B cell (primary cell): ENCODE results near the gene CRYGN. TPM values are rescaled to one million over a fixed set of nuclear protein-coding genes. Genes with fewer than 3 reads are reported as not detected.

Experiments
- ATAC-seq: fragments of 200-7000 bp; cut with Tn5 transposase; one replicate; pipeline ENCODE4 v1.10.0; 2021; ENCODE audit warnings: low read depth, mild to moderate bottlenecking, moderate number of reproducible peaks, moderate library complexity
- CTCF ChIA-PET: fragments of 350-600 bp; sonication (Branson Sonifier 250); formaldehyde crosslinking; loops from one replicate; lab custom pipeline; 2021; ENCODE audit warnings: antibody characterized with exemption, inconsistent platforms; lab: Charles Lee
- POLR2A ChIA-PET: fragments of 350-600 bp; sonication (Branson Sonifier 250); formaldehyde crosslinking; loops from one replicate; lab custom pipeline; 2021; ENCODE audit warnings: antibody characterized with exemption; lab: Charles Lee
- DNase-seq: peaks from one replicate; pipeline ENCODE4 v3.0.0; 2013
- H2AFZ ChIP-seq: 2 replicates; pipeline ENCODE4 v1.6.1; 2012; ENCODE audit warnings: mild to moderate bottlenecking, low read depth, low read length; ENCODE audit not compliant: insufficient read depth, poor library complexity, severe bottlenecking
- H3K27ac ChIP-seq, 2 donors: 1 replicate in 1 of 2; 2 replicates in 1 of 2; pipeline ENCODE4 v1.5.1; 2012 to 2013; ENCODE audit warnings: low read length in 2 of 2, mild to moderate bottlenecking in 2 of 2, moderate library complexity in 1 of 2
- H3K27me3 ChIP-seq, 4 experiments: fragments of 200-600 bp in 1 of 4; sonication (generic) in 1 of 4; replicated peaks in 1 of 4; 1 replicate in 2 of 4; 2 replicates in 2 of 4; pipeline versions ENCODE4 v1.6.1 to v1.7.0; 2013 to 2016; ENCODE audit warnings: low read length in 3 of 4, mild to moderate bottlenecking in 2 of 4, mixed read lengths in 1 of 4, moderate library complexity in 1 of 4; ENCODE audit not compliant: insufficient read depth in 4 of 4, control insufficient read depth in 3 of 4; ENCODE audit errors: control extremely low read depth in 1 of 4
- H3K36me3 ChIP-seq, 2 experiments: replicated peaks in 1 of 2; 1 replicate in 1 of 2; 2 replicates in 1 of 2; pipeline versions ENCODE4 v1.6.1 to v1.7.1; 2013; ENCODE audit warnings: low read length in 1 of 2; ENCODE audit not compliant: insufficient read depth in 2 of 2, control insufficient read depth in 1 of 2; ENCODE audit errors: control extremely low read depth in 1 of 2, extremely low read depth in 1 of 2
- H3K4me1 ChIP-seq, 2 donors: fragments of 200-600 bp in 1 of 2; sonication (generic) in 1 of 2; 1 replicate in 1 of 2; 2 replicates in 1 of 2; pipeline versions ENCODE4 v1.5.1 to v1.6.1; 2013 to 2017; ENCODE audit warnings: low read length in 2 of 2; ENCODE audit not compliant: control insufficient read depth in 2 of 2, insufficient read depth in 2 of 2
- H3K4me2 ChIP-seq: replicated peaks from 2 replicates; pipeline ENCODE3; 2012; ENCODE audit warnings: mild to moderate bottlenecking, low read depth, low read length; ENCODE audit not compliant: poor library complexity, severe bottlenecking
- H3K4me3 ChIP-seq, 5 experiments: fragments of 200-600 bp in 1 of 5; sonication (generic) in 1 of 5; 1 replicate in 3 of 5; 2 replicates in 2 of 5; pipeline versions ENCODE4 v1.5.1 to v1.7.0; 2011 to 2016; ENCODE audit warnings: low read length in 4 of 5, mild to moderate bottlenecking in 4 of 5, low read depth in 2 of 5, control low read depth in 1 of 5, moderate library complexity in 1 of 5; ENCODE audit not compliant: insufficient read depth in 1 of 5; ENCODE audit errors: control extremely low read depth in 1 of 5, extremely low read depth in 1 of 5
- H3K79me2 ChIP-seq: fragments of 200-600 bp; sonication (generic); one replicate; pipeline ENCODE4 v1.6.0; 2016; ENCODE audit warnings: low read length; ENCODE audit not compliant: control insufficient read depth, insufficient read depth
- H3K9ac ChIP-seq: fragments of 200-600 bp; sonication (generic); 2 replicates; pipeline ENCODE4 v1.6.1; 2017; ENCODE audit warnings: mild to moderate bottlenecking, low read length, moderate library complexity
- H3K9me3 ChIP-seq, 3 donors: one replicate each; pipeline versions ENCODE4 v1.6.1 to v1.7.1; 2013; ENCODE audit warnings: low read length in 2 of 3; ENCODE audit not compliant: control insufficient read depth in 2 of 3, insufficient read depth in 1 of 3; ENCODE audit errors: control extremely low read depth in 1 of 3
- H4K20me1 ChIP-seq: 2 replicates; pipeline ENCODE4 v1.6.0; 2012; ENCODE audit warnings: mild to moderate bottlenecking, low read length; ENCODE audit not compliant: insufficient read depth, control insufficient read depth, poor library complexity, severe bottlenecking
- H3K27ac Mint-ChIP-seq: one replicate; pipeline ENCODE4 v1.8.0; 2021; ENCODE audit warnings: mixed read lengths
- H3K27me3 Mint-ChIP-seq: one replicate; pipeline ENCODE4 v1.8.0; 2021; ENCODE audit warnings: mixed read lengths
- H3K4me1 Mint-ChIP-seq: one replicate; pipeline ENCODE4 v1.8.0; 2021; ENCODE audit warnings: mixed read lengths
- H3K4me3 Mint-ChIP-seq: one replicate; pipeline ENCODE4 v1.8.0; 2021; ENCODE audit warnings: mixed read lengths
- H3K9me3 Mint-ChIP-seq: one replicate; pipeline ENCODE4 v1.8.0; 2022; ENCODE audit warnings: mixed read lengths; ENCODE audit not compliant: insufficient read depth
- EZH2 ChIP-seq: IDR thresholded peaks from 2 replicates; pipeline ENCODE4 v1.6.1; 2012; ENCODE audit warnings: borderline replicate concordance, low read depth, mild to moderate bottlenecking, moderate library complexity, low read length; ENCODE audit not compliant: insufficient read depth, poor library complexity, severe bottlenecking
- WGBS: methylation state at CpG from one replicate; pipeline ENCODE4 v1.1.5; 2013; ENCODE audit warnings: missing lambda C conversion rate; ENCODE audit not compliant: insufficient coverage; 5-methylcytosine and 5-hydroxymethylcytosine counted together
- intact Hi-C: fragments of 100-400 bp; cut with micrococcal nuclease; formaldehyde crosslinking; loops from one replicate; pipeline ENCODE4 v1.10.0; 2022
- polyA plus RNA-seq: library from polyadenylated mRNA; depleted of rRNA; stranded (reverse); fragments of >200 nt; gene quantifications from 2 replicates; pipeline ENCODE4 v1.2.3, GENCODE V29; 2012
- total RNA-seq, 2 donors: library from RNA; stranded (reverse); fragments of 120-200 nt in 1 of 2; gene quantifications; 1 replicate in 1 of 2; 2 replicates in 1 of 2; pipeline versions ENCODE4 v1.2.3 to v1.2.4, GENCODE V29; 2013 to 2022
- TF ChIP-seq, protein P1 (sequence below): fragments of 200-600 bp; IDR thresholded peaks from one replicate; pipeline ENCODE4 v1.8.0; 2022; ENCODE audit warnings: antibody characterized with exemption, mild to moderate bottlenecking

The CRYGN gene
- total and polyA plus RNA-seq, 2 donors (not counting 1 experiment from before 2014, with no cell fraction given), result not detected

DNA sequence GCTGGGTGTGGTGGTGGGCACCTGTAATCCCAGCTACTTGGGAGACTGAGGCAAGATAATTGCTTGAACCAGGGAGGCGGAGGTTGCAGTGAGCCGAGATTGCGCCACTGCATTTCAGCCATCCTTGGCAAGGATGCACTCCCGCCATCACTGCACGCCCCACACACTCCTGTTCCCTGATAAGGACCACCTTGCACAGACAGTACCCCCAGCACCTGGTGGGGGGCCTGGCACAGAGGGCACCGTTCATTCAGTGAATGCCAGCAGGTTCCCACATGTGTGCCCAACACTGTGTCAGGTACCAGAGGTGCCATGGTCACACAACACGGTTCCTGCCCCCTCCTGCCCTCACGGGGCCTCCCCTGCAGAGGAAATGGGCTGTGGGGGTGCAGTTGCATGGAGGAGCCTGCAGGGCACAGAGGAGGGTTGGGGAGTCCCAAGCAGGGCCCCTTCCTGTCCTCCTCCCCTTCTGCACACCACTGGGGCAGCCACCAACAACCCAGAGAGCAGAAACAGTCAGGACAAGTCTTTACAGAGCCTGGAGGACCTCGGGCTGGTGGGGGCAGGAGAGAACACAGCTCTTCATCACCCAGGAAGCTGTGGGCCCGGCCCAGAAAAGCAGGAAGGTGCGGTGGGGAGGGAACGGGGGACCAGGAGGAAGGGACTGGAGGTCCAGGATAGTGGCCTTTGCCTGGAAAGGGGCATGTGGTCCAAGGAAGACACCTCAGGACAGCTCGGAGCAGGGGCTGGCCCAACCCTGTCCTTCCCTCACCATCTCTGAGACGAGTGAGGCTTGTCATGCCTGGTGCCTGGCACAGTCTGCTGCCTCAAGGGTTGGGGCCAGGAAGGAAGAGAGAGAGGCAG lies 7.1 kb downstream of the CRYGN start:
- H3K4me1 Mint-ChIP-seq, result peaks cover 16% of the 10 kb centered on the region
- intact Hi-C loops, result no loop called here
- H3K4me3 ChIP-seq, result no peak overlapping the region

More for the DNA sequence above, 7.1 kb downstream of the CRYGN start:
- Histone ChIP-seq H3K9ac (no peak overlapping the region), H3K4me1 (peaks cover 19 to 21% of the 10 kb centered on the region in 2 donors), H4K20me1 (no peaks in the 10 kb centered on the region), H3K9me3 (peaks cover 0 to 3% (median 0%) of the 10 kb centered on the region in 3 donors), H2AFZ (peak overlapping the region; percentile 51), H3K79me2 (no peaks in the 10 kb centered on the region), H3K4me2 (peak overlapping the region; percentile 19), H3K27ac (no peak overlapping the region), H3K27me3 (peaks cover 0 to 4% (median 0%) of the 10 kb centered on the region in 4 experiments), H3K36me3 (no peaks in the 10 kb centered on the region)
- no peak overlapping the region for H3K27ac Mint-ChIP-seq
- H3K9me3 Mint-ChIP-seq, result no peaks in the 10 kb centered on the region
- H3K27me3 Mint-ChIP-seq, result peaks cover 8% of the 10 kb centered on the region
- POLR2A ChIA-PET, result no interaction called here
- H3K4me3 Mint-ChIP-seq, result no peak overlapping the region
- CTCF ChIA-PET, result interaction anchor here (0.5 to 0.9 kb wide), 2 partner anchors 15 to 129 kb away, joined by 3 read pairs; no protein-coding TSS in a partner anchor
- DNase-seq, result peak; percentile 29
- WGBS, result 64% methylated on average over 11 of the region's 14 CpGs
- TF ChIP-seq, protein P1, sequence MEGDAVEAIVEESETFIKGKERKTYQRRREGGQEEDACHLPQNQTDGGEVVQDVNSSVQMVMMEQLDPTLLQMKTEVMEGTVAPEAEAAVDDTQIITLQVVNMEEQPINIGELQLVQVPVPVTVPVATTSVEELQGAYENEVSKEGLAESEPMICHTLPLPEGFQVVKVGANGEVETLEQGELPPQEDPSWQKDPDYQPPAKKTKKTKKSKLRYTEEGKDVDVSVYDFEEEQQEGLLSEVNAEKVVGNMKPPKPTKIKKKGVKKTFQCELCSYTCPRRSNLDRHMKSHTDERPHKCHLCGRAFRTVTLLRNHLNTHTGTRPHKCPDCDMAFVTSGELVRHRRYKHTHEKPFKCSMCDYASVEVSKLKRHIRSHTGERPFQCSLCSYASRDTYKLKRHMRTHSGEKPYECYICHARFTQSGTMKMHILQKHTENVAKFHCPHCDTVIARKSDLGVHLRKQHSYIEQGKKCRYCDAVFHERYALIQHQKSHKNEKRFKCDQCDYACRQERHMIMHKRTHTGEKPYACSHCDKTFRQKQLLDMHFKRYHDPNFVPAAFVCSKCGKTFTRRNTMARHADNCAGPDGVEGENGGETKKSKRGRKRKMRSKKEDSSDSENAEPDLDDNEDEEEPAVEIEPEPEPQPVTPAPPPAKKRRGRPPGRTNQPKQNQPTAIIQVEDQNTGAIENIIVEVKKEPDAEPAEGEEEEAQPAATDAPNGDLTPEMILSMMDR, result peak; percentile 25
- no peak for TF ChIP-seq EZH2
- ATAC-seq, result peak; percentile 63
